Activated CD4-positive, CD25-positive, alpha-beta regulatory T cell (primary cell): ENCODE measurements around the gene ZNF625.

ENCODE experiments used
- DNase-seq, 4 experiments: peaks; one replicate each; lab custom pipeline; 2025; lab: John Stamatoyannopoulos, UW

ZNF625 gene

GRCh38 chr19:12156223-12157058, at the start of gene ZNF625:
ZNF625 (minus strand) TSS chr19:12156734; CDS start chr19:12156558, 176 bp downstream.
- no peak for DNase-seq

GRCh38 chr19:12205296-12205695, 48.8 kb upstream of the ZNF625 start:
- no peak for DNase-seq

DNA sequence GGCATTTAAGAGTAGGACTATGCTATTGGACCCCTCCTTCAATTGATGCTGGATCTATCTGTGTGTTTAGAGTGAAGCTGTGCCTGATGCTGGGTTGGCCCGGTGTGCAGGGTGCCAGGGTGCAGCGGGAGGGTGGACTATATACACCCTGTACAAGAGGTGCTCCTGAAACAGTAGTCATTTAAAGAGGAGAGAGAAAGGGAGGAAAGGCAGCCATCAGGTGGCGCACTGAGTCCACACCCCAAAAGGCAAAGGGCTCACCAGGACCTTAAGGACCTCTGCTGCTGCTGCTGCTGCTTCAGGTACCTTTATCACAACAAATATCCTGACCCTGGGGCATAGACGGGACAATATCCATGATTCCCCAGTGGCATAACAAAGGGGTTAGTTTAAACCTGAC, 45.7 kb upstream of the ZNF625 start:
- DNase-seq: peak in 3 of 4 experiments; percentile 18 to 33 (median 30)

GRCh38 chr19:12199757-12200419, 43.4 kb upstream of the ZNF625 start:
- no peak for DNase-seq

GRCh38 chr19:12198136-12198535, 41.6 kb upstream of the ZNF625 start:
- no peak for DNase-seq

GRCh38 chr19:12194827-12195731, 38.5 kb upstream of the ZNF625 start:
- DNase-seq: peak; percentile 30 to 56 (median 36)

GRCh38 chr19:12187625-12188024, 31.1 kb upstream of the ZNF625 start:
- no peak for DNase-seq

DNA sequence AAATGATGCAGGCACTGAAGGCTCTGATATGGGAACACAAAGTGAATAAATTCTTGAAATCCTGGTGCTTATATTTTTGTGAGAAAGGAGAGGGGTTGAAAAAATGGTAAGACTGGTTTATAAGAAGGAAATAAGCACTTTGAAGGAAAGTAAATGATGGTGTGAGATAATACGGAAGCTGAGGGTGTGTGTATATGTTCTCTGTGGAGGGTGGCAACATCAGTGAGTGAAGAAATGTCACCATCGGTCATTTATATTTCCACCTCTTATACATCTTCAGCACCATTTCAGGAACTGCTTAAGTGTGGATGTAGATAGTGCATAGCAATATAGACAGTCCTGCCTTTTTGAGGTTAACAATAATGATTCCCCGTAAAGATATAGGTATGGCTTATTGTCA, 23.8 kb upstream of the ZNF625 start:
- no peak for DNase-seq

DNA sequence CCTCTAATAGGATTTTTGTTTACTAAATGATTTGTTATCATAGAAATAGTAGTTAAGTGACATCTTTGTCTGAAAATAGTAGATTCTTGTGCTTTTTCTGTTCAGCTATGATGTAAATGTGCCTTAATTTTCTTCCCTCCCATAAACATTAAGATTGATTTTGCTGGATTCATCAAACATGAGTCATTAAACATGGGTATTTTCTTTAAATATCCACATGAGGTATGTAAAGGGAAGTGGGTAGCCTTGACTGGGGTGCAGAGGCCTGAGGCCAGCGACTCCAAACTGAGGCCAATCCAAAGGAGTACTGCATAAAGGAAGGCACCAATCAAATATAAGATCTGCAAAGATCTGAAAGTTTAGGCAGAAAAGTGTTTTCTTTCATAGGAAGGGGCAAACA, 10.1 kb upstream of the ZNF625 start:
- DNase-seq: no peak

GRCh38 chr19:12163826-12164225, 7.3 kb upstream of the ZNF625 start:
- DNase-seq: no peak

GRCh38 chr19:12162882-12163806, 6.6 kb upstream of the ZNF625 start, which contains the start of gene ZNF136:
ZNF136 (plus strand) TSS chr19:12163096; CDS start chr19:12163204, 108 bp downstream.
- peak; percentile 73 to 86 (median 85) for DNase-seq

- no peak for DNase-seq
Measured at GRCh38 chr19:12162513-12162881, 6.0 kb upstream of the ZNF625 start.

DNA sequence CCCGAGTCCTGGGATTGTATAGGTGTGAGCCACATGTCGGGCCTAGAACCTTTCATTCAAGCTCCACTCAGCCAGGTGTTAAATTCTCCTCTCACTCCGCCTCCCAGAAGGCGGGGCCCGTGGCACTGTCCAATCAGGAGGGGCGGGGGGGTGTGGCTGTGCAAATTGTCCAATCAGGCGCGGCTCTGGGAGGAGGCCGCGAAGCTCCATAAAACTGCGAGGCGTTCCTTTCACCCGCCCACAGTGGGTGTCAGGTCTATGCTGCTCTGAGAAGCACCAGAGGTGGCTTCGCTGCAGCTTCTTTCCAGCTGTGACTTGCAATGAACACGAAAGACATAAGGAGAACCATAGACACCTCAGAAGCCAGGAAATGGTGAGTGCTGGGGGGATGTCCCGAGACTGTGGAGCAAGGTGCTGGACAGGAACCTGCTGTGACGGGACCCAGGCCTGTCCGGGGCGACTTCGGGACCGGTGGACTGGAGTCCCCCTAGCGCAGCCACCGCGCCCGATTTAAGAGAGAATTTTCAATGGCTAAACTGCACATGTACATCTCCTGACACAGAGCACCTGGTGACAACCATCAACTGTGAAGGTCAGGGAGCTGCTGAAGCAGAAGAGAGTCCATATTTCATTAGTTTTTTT, 3.4 kb upstream of the ZNF625 start:
- DNase-seq: no peak

DNA sequence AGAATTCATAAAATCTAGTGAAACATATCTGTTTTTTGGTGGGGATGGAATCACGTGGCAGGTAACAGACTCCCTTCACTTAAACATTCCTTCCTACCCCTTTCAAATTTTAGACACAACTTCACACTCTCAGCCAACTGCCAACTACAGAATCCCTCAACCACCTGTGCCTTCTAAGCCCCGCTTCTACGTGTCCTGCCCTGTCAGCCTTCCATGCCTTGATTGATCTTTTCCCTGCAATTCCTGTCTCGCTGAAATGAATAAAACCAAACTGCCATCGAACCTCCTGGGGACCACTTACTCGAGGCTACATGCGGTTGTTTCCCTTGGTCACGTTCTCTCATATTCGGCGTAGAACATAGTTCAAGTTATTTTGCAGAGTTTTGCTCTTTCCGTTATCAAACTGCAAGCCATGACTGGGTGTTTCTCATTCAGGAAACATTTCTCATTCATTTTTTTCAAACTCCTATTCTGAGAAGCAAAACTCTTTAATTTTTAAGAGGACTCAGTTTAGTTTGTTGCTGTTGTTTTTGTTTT, 1.1 kb downstream of the ZNF625 start:
- DNase-seq: no peak

- DNase-seq: no peak
Measured at GRCh38 chr19:12145348-12145747, 11.2 kb downstream of the ZNF625 start.

- DNase-seq: no peak
Measured at GRCh38 chr19:12141405-12141736, 15.2 kb downstream of the ZNF625 start.

DNA sequence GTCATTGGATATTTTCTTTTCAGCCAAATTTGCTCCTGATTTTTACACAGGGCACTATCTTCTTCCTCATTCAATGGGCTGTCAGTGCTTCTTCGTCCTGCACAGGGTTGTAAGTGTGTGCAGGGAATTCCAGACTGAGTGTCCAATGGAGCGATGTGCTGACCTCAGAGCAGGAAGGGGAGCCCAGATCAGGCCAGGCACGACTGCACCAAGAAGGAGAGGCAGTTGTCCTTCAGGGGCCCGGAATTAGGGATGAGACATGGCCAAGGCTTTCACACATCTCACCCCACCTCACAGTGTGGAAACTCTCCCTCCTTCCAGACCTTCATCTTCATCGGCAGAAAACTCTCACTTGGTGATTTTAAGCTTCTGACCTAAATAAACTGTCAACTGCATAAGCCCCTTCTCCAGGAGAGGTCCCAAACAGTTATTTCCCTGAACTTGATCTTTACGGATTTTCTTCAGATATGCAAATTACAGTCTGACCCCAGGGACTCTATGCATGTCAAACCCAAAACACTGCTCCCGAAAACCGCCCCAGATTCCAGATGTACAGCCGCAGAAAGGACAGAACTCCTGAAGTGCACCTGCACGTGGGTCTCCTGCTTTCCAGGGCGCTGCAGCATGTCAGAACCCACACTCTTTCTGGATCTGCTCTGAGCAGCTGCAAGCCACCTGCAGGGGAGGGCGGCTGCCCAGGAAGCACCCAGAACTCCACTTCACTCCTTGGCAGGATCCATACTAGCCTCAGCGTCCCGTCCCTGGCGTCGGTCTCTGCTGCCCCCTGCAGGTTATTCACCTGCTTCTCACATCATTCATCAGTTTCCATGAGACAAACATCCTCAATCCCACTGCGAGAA, 15.8 kb downstream of the ZNF625 start:
- peak; percentile 61 to 89 (median 74) for DNase-seq

- DNase-seq: peak; percentile 68 to 86 (median 74)
Measured at GRCh38 chr19:12139885-12140544, 16.5 kb downstream of the ZNF625 start, which contains the start of gene ZNF20. ZNF20 (minus strand) TSS chr19:12140350; CDS start chr19:12140182, 168 bp downstream.

- no peak for DNase-seq
Measured at GRCh38 chr19:12139269-12139668, 17.3 kb downstream of the ZNF625 start.
